Middle frontal gyrus (tissue), 1 donor: ENCODE measurements around the gene WDR72.
"Not testable (repeated sequence)": the region's sequence is repeated elsewhere in the genome, so short reads cannot be mapped to it uniquely, and the experiment has no call there.

Experiments
- DNase-seq: peaks from one replicate; pipeline ENCODE4 v3.0.0-alpha.2; 2015; ENCODE audit warnings: low spot score; ENCODE audit errors: extremely low spot score

Gene WDR72

DNA sequence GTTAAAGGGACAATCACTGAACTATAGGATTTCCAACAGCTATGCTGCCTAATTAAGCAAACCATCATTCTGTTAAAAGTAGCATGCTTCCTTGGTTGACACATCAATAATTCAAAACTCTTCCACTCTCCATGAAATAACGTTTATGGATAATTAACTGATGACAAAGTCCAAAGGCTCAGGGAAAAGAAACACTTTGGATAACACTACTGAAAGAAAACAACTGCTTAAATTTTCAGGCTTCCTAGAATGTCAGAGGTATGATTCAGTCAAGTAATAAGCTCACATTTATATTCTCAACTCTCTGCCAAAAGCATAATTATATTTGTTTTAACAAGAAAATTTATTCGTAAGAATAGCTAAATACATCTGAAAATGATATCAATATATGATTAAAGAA, 49.6 kb downstream of the WDR72 start:
- DNase-seq = no peak

DNA sequence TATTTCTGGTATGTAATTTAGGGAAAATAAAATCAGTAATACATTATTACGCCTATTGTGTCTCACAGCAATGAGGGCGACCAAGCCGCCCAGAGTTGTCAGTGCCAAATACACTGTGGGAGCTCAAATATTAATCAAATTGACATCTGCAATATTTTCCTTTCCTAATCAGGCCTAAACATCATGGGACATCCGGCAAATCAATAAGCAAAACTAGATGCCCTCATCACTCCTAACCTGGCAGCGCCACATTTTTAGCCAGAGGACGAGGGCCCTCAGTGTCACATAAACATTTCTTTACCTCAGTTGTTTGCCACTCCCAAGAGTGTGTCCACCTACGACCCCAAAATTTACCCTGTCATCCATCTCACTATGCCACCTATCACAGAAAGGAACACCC, 64.1 kb downstream of the WDR72 start:
- DNase-seq = no peak

- no peak for DNase-seq
Measured at GRCh38 chr15:53694476-53694874, 65.0 kb downstream of the WDR72 start.

GRCh38 chr15:53693729-53694475, 65.6 kb downstream of the WDR72 start:
- DNase-seq = no peak

DNA sequence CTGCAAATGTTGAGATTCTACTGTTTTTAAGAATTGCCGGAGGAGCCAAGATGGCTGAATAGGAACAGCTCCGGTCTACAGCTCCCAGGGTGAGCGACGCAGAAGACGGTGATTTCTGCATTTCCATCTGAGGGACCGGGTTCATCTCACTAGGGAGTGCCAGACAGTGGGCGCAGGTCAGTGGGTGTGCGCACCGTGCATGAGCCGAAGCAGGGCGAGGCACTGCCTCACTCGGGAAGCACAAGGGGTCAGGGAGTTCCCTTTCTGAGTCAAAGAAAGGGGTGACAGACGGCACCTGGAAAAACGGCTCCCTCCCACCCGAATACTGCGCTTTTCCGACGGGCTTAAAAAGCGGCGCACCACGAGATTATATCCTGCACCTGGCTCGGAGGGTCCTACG, 75.3 kb downstream of the WDR72 start:
- not testable (repeated sequence) for DNase-seq

- DNase-seq = no peak
Measured at GRCh38 chr15:53681056-53681455, 78.4 kb downstream of the WDR72 start.

GRCh38 chr15:53675832-53676231, 83.6 kb downstream of the WDR72 start:
- DNase-seq = no peak

- no peak for DNase-seq
Measured at GRCh38 chr15:53671545-53671944, 87.9 kb downstream of the WDR72 start.

DNA sequence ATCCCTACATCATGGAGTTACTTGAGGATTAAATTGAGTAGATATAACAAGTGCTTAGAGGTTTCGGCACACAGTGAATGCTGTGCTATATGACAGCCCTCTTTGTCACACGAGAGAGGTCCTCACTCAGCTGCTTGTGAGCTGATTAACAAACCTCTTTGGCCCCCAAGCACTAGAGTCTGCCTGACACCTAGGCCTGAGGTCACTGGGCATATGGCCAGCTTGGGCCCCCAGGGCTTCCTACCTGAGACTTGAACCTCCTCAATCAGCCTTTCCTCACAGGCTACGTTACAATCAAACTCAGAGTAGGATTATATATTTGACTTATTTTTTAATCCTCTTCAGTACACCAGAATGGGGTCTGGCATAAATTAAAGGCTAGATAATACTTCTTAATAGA, 88.8 kb downstream of the WDR72 start:
- no peak for DNase-seq

GRCh38 chr15:53665930-53666329, 93.5 kb downstream of the WDR72 start:
- no peak for DNase-seq

DNA sequence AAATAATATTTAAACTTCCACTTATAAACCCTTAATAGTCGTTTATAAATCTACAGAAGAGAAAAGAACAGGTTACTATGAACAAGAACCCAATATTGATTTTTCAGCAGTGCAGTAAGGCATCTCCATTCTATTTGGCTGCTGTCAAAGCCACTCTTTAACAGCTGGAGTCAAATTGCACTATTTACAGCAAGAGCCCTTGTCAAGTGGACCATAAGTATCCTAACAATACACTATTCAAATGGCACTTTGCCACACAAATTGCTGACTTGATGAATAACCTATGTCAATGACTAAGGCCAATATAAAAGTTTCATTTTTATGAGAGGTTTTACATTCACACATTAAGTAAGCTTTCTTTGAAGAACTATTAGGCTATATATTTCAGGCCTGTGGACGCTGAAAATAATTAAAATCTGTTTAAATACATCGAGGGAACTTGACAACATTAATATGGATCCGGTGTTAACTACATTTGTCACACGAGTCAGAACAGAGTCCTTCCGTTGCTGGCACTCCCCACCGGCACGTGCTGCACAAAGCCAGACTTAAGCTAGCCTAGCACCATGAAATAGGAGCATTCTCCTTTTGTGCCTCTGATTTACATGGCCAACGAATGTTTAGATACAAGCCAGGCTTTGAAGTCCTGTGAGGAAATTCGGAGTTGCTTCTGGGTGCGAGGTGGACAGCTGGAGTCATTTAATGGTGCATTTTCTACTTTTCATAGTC, 100.5 kb downstream of the WDR72 start:
- DNase-seq = no peak

DNA sequence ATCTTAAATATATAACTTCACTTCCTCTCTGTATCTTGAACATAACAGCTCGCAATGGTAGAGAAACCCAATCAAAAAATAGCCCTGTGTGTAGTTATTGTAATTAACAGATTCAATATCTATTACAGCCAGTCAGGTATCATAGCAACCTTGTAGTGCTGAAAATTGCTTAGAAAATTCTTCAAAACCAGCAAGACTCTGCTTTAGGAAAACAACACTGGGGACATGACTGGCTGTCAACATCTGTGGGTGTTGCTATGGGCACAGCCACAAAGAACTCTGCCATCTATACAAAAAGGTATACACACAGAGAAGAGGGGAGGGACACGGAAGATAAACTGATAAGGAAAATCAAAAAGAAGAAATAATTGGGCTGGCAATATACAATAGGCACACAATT, 101.2 kb downstream of the WDR72 start:
- no peak for DNase-seq

GRCh38 chr15:53648934-53649333, 110.5 kb downstream of the WDR72 start:
- no peak for DNase-seq

DNA sequence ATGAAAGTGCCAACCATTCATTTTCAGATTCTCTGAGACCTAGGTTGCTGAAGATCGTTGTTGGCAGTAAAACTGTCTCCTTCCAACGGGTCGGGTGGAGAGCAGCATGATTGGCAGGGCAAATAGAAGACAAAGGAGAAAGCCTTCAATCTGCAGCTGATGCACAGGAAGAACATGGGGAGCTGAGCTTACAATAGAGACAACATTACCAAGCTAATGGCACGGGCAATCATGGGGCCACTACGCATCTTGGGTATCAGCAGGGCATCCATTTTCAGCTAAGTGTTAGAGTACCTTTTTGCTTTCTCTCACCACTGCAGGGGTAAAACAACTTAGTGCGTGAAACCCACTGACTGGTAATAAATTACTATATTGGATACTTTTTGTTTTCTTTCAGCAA, 114.8 kb downstream of the WDR72 start:
- no peak for DNase-seq

GRCh38 chr15:53634517-53635106, 124.9 kb downstream of the WDR72 start:
- DNase-seq = no peak

DNA sequence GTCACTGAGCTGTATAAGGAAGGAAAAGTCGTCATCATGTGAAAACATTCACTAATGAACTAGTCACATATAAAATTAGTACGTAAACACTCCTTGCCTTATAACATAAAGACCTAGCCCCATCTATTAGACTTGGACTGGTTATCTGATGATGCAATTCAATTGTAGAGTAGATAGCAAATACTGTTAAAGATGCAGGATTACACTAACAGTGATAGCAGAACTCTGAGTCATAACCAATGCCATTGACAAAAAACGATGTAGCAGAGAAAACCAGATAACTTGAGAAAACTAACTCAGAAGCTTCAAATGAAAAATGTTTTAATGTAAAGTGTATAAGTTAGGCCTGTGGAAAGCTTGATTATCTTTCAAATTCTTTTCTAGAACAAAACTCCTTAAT, 132.2 kb downstream of the WDR72 start:
- DNase-seq = no peak

DNA sequence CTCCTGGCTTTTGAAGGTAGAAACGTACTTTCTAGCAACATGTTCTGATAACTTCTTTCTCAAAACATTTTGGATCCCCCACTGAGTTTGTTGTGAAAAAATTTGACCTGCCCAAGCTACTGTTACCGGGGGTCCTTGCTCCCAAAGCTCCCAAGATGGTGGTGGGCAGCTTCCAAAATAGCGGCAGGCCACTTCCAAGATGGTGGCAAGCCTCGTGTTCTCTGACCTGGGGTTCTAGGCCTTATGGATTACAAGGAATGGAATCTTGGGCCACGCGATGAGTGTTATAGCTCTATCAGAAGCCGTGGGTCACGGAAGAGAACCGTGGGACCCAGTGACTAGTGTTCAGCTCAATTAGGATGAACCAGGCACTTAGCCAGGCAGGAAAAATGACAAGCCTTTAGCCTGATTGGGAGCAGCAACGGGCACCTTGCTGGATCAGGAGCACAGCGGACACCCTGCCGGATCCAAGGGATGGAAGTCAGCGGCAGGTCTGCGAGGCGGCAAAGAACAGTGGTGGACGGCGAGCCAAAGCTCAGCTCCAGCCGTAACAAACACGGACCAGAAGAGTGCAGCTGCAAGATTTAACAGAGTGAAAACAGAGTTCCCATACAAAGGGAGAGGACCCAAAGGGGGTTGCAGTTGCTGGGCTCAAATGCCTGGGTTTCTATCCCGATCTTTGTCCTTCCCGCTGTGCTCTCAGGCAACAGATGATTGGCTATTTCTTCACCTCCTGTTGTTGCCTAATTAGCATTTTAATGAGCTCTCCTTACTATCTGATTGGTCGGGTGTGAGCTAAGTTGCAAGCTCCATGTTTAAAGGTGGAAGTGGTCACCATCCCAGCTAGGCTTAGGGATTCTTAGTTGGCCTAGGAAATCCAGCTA, 133.3 kb downstream of the WDR72 start:
- DNase-seq = no peak

GRCh38 chr15:53625260-53625659, 134.2 kb downstream of the WDR72 start:
- no peak for DNase-seq

DNA sequence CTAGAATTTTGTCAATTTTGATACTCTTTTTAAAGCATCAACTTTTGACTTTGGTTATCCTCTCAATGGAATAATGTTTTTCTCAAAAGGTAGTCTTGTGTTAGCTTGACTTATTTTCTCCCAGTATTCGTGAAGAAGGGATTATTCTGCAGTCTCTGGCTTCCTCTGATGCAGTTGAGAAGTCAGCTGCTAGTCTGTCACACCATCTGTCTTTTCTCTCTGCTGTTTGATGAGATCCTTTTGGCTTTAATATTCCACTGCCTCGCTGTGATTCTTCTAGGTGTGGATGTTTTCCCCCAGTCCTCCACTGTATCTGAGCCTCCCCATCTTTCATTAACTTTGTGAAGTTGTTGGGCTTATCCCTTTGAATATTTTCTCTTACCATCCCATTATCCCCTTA, 141.0 kb downstream of the WDR72 start:
- DNase-seq = no peak

GRCh38 chr15:53611145-53611920, 148.1 kb downstream of the WDR72 start:
- no peak for DNase-seq

GRCh38 chr15:53591041-53591440, 168.4 kb downstream of the WDR72 start:
- DNase-seq = no peak
